Measurements from ENCODE around the gene ATXN10.
"Not testable (repeated sequence)": the region's sequence is repeated elsewhere in the genome, so short reads cannot be mapped to it uniquely, and the experiment has no call there.

DNA sequence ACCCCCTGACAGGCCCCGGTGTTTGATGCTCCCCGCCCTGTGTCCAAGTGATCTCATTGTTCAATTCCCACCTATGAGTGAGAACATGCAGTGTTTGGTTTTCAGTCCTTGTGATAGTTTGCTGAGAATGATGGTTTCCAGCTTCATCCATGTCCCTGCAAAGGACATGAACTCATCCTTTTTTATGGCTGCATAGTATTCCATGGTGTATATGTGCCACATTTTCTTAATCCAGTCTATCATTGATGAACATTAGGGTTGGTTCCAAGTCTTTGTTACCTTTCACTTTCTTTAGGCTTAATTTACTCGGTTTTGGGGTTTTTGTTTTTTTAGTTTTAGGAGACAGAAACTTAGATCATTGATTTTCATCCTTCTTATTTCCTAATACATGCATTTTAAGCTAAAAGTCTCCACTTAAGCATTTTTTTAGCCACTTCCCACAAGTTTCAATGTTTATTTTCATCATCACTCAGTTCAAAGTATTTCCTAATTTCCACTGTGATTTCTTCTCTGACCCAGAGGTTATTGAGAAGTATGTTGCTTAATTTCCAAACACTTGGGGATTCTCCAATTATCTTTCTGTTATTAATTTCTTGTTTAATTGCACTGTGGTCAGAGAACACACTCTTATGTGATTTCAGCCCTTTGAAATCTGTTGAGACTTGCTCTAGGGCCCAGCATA lies 48.0 kb upstream of the ATXN10 start:
- TF ChIP-seq ZFX (IDR thresholded peaks at IDR 0.05), result not testable (repeated sequence)
- TF ChIP-seq, protein P1, sequence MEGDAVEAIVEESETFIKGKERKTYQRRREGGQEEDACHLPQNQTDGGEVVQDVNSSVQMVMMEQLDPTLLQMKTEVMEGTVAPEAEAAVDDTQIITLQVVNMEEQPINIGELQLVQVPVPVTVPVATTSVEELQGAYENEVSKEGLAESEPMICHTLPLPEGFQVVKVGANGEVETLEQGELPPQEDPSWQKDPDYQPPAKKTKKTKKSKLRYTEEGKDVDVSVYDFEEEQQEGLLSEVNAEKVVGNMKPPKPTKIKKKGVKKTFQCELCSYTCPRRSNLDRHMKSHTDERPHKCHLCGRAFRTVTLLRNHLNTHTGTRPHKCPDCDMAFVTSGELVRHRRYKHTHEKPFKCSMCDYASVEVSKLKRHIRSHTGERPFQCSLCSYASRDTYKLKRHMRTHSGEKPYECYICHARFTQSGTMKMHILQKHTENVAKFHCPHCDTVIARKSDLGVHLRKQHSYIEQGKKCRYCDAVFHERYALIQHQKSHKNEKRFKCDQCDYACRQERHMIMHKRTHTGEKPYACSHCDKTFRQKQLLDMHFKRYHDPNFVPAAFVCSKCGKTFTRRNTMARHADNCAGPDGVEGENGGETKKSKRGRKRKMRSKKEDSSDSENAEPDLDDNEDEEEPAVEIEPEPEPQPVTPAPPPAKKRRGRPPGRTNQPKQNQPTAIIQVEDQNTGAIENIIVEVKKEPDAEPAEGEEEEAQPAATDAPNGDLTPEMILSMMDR (conservative IDR thresholded peaks at IDR 0.05), result not testable (repeated sequence)
